Pons (tissue), 1 donor: ENCODE results near the gene SEC24C.
A peak's percentile ranks its signal among the peaks of the same experiment; 100 is the strongest.
"Not testable (repeated sequence)": the region's sequence is repeated elsewhere in the genome, so short reads cannot be mapped to it uniquely, and the experiment has no call there.

Experiments used
- DNase-seq: peaks from one replicate; pipeline ENCODE4 v3.0.0-alpha.2; 2016; ENCODE audit warnings: low spot score

The SEC24C gene

DNA sequence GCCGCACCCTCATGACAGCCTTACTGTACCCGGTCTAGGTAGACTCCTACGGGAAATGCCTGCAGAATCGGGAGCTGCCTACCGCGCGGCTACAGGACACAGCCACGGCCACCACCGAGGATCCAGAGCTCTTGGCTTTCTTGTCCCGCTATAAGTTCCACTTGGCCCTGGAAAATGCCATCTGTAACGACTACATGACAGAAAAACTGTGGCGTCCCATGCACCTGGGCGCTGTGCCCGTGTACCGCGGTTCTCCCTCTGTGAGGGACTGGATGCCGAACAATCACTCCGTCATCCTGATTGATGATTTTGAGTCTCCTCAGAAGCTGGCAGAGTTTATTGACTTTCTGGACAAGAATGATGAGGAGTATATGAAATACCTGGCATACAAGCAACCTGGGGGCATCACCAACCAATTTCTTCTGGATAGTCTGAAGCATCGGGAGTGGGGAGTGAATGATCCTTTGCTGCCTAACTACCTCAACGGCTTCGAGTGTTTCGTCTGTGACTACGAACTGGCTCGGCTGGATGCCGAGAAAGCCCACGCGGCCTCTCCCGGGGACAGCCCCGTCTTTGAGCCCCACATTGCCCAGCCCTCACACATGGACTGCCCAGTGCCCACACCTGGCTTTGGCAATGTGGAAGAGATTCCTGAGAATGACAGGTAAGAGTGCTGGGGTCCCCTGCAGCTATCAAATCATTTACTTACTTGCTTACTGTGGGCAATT, 29.1 kb downstream of the SEC24C start:
- DNase-seq = no peak

DNA sequence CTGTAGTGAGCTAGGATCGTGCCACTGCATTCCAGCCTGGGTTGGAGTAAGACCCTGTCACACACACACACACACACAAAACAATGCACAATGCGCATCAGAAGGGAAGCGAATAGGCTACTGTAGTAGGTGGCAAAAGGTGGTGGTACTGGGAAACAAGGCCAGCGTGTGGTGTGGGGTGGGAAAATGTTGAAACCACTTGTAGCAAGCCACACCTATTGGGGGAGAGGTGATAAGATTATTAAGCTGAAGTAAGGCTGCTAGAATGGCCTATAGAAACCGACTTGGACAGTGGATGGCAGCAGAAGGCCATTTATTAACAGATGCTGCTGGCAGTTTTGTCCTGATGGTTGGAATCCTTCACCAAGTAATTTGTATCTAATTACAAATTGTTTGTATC, 30.5 kb downstream of the SEC24C start:
- DNase-seq = peak; percentile 51

DNA sequence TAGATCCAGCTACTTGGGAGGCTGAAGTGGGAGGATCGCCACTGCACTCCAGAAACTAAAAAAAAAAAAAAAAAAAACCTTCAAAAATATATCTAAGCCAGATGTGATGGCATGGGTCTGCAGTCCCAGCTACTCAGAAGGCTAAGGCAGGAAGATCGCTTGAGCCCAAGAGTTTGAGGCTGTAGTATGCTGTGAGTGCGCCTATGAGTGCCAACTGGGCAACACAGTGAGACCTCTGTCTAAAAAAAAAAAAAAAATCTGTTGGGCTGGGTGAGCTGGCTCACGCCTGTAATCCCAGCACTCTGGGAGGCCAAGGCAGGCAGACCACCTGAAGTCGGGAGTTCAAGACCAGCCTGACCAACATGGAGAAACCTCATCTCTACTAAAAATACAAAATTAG, 34.8 kb downstream of the SEC24C start:
- no peak for DNase-seq

DNA sequence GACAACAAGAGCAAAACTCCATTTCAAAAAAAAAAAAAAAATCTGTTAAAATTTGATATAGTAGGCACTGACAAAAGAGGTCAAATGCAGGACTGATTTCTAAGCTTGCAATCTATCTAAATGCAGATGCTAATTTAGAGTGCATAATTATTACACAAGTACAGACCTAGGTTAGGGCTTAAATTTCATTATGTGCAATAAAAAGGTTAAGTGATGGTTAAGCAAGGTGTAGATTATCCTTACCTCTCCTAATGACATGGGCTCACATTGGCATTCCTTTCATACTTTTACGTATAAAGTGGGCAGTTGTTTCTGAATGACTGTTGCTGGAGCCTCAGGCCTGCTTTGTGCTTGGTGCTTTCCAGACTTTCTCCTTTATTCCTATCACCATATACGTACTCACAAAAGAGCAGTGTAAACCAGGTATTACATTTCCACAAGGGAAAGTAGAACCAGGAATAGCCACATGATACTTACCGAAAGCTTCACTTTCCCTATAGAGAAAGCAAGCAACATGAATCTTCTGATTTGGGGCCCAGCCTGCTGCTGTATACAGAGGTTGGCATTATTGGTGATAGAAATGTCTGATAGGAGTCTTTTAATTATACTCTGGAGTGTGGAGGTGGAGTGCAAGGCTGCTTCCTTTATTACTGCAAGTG, 35.5 kb downstream of the SEC24C start:
- no peak for DNase-seq

DNA sequence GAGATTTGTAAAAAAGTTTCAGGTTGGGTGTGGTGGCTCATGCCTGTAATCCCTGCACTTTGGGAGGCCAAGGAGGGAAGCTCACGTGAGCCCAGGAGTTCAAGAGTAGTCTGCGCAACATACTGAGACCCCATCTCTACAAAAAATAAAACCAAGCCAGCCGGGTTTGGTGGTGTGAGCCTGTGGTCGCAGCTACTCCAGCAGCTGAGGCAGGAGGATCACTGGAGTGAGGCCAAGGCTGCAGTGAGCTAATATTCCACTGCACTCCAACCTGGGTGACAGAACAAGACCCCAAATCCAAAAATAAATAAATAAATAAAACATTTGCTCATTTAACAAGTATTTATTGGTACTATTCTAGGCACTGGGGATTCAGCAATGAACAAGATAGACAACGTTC, 36.1 kb downstream of the SEC24C start:
- DNase-seq = no peak

DNA sequence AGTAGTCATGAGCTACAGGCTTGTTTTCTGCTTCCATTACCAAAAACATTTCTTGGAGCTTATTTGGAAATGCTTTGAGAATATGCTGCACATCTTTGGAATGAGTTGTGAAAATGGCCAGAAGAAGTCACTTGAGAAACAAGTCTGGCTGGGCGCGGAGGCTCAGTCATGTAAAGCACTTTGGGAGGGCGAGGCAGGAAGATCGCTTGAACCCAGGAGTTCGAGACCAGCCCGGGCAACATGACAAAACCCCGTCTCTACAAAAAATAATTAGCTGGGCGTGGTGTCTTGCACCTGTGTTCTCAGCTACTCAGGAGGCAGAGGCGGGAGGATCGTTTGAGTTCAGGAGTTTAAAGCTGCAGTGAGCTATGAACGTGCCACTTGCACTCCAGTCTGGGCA, 36.8 kb downstream of the SEC24C start:
- no peak for DNase-seq

DNA sequence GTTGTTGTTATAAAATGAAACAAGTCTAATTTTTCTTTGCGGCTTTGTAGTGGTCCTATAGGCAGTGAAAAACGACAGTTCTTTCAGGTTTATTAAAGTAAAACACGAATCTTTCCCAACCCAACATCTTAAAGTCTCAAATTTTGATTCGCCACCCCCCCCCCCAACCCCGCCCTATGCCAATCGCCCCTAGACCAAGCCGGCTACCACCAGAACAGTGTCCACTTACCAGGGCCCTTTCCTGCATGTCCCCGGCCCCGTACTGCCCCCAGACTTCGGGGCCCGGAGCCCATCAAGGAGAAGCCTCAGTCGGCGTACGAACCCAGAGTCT, 37.3 kb downstream of the SEC24C start:
- no peak for DNase-seq

DNA sequence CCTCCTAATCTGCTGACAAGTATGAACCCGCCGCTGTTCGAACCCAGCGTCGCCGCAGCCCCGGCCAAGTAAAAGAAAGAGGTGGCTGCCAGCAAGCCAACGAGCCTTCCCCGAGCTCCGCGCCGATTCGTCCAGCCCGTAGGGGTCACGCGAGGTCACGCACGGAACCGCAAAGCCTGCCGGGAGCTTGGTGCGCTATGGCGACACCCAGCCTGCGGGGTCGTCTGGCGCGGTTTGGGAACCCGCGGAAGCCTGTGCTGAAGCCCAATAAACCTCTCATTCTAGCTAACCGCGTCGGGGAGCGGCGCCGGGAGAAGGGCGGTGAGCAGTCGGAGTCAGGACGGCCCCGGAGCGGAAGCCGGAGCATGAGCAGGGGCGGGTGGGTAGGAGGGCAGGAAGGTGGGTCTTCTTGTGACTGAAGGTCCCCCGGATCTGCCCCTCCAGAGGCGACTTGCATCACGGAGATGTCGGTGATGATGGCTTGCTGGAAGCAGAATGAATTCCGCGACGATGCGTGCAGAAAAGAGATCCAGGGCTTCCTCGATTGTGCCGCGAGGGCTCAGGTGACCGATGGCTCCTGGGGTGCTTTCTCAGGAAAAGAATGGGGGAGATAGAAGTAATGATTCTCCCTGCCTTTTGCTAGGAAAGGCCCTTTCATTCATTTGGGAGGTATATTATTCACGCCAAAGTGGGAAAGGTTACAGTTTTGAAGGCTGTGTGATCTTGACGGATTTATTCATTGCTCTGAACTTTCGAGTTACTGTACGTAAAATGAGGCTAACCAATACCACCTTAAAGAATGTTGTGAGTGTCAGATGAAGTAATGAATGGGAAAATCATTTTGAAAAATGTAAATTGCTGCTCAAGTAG, 37.9 kb downstream of the SEC24C start, which contains the start of gene CHCHD1:
TSS of gene CHCHD1 (plus strand) at position 170 of the 870 bp plus-strand sequence. CDS start at position 198, 28 bp downstream.
- DNase-seq = peak; percentile 76

DNA sequence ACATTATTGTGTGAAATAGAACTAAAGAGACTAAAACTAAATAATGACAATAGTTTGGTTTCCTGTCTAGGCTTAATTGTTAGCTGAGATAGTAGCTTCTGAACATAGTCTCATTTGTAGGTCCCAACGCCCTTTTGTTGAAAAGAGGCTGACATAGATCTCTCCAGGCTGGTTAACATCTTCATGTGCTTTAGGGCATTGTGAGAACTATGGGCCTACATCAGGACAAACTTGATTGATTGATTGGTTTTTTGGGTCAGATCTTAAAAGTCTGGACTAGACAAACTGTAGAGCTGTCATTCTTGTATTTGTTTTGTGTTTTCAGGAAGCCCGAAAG, 38.5 kb downstream of the SEC24C start:
- DNase-seq = no peak

DNA sequence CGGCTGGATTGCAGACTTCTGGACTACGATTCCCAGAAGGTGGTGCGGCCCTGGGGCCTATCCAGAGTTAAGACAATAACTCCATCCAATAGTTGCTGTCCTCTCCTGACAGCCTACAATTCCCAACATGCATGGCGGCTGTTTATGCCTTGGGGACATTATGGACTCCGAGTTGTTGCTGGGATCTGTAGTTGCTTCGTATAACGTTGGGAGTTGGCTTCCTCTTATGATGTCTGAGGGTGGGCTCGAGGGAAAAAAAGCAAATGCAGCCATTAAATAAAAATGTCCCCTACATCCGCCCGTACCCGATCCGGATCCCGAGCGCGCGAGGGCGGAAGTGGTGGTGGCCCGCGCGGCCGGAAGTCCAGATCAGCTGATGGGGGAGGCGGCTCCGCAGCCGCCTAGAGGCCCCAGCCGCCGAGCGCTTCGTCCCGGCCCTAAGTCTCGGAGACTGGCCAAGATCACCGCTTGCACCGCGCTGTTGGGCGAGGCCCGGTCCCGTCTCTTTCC, 41.1 kb downstream of the SEC24C start, which contains the start of gene ZSWIM8:
TSS of gene ZSWIM8 (plus strand) at position 396 of the 510 bp plus-strand sequence. CDS start 273 bp downstream, outside the sequence.
- DNase-seq = peak; percentile 100

DNA sequence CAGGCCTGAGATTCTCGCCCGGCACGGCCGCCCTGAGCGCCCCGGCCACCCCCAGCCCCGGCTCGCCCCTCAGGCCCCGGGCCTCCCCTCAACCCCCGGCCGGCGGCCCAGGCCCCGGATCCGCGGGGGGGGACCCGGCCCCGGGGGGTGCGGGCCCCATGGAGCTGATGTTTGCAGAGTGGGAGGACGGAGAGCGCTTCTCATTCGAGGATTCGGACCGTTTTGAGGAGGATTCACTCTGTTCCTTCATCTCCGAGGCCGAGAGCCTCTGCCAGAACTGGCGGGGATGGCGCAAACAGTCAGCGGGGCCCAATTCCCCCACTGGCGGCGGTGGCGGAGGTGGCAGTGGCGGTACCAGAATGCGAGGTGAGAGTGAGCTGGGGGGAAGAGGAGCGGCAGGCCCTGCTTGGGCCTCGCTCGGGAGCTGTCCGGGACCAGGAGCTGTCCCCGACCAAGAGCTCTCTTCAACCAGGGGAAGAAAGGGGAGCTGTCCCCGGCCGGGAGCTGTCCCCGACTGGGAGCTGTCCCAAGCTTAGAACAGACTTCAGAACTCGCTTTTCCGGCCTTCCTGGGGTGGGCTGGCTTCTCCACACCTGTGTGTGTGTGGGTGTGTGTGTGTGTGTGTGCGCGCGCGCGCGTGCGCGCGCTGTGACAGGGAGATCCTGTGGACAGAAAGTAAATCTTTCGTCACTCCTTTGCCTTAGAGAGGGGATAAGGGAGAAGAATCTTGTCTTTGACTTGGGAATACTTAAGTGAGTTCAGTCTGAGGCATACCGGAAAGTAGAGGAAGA, 41.7 kb downstream of the SEC24C start:
- DNase-seq = no peak

DNA sequence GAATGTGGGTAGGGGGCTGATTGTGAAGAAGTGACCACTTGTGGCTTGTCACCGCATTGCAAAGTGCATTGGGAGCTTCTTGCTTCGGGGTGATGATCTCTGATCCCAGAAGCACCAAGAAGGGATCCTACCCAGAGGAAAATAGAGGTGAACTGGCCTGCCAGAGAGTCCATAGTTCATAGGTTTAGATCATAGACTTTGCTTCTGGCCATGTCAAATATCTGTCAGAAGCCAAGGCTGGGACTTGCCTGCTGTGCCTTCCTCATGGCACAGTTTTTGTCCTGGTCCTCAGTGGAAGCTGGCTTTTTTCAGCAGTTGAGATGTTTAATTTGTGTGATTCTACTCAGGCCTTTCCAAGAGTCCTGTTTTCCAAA, 42.3 kb downstream of the SEC24C start:
- no peak for DNase-seq

DNA sequence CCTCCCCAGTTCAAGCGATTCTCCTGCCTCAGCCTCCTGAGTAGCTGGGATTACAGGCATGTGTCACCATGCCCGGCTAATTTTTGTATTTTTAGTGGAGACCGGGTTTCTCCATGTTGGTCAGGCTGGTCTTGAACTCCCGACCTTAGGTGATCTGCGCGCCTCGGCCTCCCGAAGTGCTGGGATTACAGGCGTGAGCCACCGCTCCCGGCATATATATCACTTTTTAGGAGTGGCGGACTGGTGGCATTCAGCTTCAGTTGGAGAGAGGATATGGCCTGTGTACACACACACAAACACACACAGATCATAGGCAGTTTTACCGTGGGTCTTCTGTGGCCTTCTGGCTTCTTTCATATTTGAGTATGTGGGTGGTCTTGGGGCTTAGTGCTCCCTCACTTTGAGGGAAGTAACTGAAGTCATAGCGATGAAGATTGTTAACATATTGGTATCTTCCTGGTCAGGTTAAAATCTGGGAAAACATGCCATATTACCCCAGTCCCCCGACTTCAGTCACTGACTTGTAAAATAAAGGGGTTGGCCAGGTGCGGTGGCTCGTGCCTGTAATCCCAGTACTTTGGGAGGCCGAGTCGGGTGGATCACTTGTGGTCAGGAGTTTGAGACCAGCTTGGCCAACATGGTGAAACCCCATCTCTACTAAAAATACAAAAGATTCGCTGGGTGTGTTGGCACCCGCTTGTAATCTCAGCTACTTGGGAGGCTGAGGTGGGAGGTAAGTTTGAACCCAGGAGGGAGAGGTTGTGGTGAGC, 43.0 kb downstream of the SEC24C start:
- DNase-seq = not testable (repeated sequence)

DNA sequence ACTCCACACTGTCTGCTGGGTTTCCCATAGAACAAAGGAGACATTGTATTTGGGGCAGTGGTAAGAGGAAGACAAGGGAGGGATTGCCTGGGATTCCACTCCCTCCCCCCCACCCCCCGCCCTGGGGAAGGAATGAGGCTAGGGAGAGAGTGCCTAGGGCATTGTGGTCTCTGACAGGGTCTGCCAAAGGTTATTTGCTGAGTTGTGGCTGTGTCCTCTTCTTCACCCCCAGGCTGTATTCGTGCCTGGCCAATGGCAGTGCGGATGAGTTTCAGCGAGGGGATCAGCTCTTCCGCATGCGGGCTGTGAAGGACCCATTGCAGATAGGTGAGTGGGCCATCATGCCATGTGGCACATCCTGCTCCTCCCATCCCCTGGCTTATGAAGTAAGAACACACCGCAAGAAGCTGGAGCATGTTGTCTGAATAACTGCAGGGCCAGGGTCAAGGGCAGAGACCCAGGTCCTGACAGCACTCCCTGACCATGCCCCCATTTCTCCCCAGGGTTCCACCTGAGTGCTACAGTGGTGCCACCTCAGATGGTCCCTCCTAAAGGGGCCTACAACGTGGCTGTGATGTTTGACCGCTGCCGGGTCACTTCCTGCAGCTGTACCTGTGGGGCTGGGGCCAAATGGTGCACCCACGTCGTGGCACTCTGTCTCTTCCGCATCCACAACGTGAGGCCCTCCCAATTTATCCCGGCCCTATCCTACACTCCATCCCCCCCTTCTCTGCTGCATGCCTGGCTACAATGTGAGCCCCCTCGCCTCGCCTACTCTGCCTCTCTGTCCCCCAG, 44.9 kb downstream of the SEC24C start:
- DNase-seq = no peak

DNA sequence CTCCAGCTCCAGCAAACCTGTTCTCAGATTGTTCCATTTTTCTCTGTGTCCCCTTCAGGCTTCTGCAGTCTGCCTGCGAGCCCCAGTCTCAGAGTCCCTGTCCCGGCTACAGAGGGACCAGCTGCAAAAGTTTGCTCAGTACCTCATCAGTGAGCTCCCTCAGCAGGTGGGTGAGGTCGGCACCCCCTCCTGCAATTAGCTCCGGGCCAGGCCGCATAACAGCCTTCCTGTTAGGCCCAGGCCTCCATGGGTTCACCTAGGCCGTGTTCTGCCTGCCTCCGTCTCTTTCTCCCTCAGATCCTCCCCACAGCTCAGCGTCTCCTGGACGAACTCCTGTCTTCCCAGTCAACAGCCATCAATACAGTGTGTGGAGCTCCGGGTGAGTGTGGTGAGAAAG, 45.5 kb downstream of the SEC24C start:
- no peak for DNase-seq

DNA sequence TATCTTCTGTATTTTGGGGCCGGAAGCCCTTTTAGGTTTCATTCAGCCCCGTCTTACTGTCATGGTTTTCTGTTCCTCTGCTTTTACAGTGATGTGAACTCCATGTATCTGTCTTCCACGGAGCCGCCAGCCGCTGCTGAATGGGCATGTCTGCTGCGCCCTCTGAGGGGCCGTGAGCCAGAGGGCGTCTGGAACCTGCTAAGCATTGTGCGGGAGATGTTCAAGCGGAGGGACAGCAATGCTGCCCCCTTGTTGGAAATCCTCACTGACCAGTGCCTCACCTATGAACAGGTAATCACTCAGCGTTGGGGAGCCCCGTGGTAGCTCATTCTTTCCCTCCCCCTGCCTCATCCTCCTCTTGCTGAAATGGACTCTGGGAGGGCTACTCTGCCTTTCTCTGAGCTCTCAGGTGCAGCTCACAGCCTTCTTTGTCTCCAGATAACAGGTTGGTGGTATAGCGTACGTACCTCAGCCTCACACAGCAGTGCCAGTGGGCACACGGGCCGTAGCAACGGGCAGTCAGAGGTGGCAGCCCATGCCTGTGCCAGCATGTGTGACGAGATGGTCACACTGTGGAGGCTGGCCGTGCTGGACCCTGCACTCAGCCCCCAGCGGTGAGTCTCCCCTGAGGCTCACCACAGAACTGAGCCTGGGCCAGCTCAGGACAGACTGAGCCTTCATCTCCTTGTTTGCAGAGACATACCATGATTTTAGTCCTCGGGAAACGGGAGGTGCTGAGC, 46.9 kb downstream of the SEC24C start:
- DNase-seq = no peak

DNA sequence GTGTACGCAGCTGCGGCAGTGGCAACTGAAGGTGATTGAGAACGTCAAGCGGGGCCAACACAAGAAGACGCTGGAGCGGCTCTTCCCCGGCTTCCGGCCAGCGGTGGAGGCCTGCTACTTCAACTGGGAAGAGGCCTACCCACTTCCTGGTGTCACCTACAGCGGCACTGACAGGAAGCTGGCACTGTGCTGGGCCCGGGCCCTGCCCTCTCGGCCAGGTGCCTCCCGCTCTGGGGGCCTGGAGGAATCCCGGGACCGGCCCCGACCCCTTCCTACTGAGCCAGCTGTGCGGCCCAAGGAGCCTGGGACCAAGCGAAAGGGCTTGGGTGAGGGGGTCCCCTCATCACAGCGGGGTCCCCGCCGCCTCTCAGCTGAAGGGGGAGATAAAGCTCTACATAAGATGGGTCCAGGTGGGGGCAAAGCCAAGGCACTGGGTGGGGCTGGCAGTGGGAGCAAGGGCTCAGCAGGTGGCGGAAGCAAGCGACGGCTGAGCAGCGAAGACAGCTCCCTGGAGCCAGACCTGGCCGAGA, 47.8 kb downstream of the SEC24C start:
- DNase-seq = no peak

DNA sequence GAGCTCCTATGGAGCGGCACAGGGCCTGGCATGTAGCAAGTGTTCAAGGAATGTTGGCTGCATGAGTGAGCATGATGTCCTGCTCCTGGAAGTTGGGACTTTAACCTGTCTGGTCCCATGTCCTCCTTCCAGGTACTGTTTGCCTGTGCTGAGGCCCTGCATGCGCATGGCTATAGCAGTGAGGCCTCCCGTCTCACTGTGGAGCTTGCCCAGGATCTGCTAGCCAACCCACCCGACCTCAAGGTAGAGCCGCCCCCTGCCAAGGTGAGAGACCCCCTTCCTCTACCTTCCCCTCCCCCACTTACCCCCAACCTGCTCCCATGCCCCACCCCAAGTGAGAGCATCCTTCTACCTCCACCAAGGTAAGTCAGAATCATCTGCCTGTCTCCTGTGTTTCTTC, 49.3 kb downstream of the SEC24C start:
- DNase-seq = no peak

DNA sequence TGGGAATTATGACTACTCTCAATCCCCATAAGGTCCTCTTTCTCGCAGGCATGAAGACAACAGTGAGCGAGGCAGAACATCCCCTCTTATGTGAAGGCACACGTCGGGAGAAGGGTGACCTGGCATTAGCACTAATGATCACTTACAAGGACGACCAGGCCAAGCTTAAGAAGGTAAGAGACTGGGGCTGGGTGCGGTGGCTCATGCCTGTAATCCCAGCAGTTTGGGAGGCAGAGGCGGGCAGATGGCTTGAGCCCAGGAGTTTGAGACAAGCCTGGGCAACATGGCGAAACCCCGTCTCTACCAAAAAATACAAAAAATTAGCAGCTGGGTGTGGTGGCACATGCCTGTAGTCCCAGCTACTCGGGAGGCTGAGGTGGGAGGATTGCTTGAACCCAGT, 51.3 kb downstream of the SEC24C start:
- not testable (repeated sequence) for DNase-seq
